SK-N-SH (cell line): ENCODE data around the gene EEF1AKMT3. TPM values are rescaled to one million over a fixed set of nuclear protein-coding genes. Genes with fewer than 3 reads are reported as not detected.

Experiments used
- CTCF ChIA-PET: fragments of 300-600, 350-600 bp; formaldehyde crosslinking; extraction: SDS; loops from one replicate; lab custom pipeline; 2021; lab: Yijun Ruan, JAX
- POLR2A ChIA-PET: fragments of 350-600 bp; sonication (Branson Sonifier 250); formaldehyde crosslinking; extraction: SDS; loops from one replicate; lab custom pipeline; 2020; ENCODE audit warnings: antibody characterized with exemption, inconsistent platforms; lab: Yijun Ruan, JAX
- DNase-seq: peaks from one replicate; pipeline ENCODE4 v3.0.0; 2012
- H2AFZ ChIP-seq: fragments of 200-600 bp; sonication (generic); 2 replicates; pipeline ENCODE4 v1.8.1; 2016; ENCODE audit warnings: antibody characterized with exemption, mild to moderate bottlenecking, low read depth
- H3F3A ChIP-seq: fragments of 200-600 bp; sonication (generic); replicated peaks from 2 replicates; pipeline ENCODE3; 2016; ENCODE audit warnings: antibody characterized with exemption, mild to moderate bottlenecking; ENCODE audit not compliant: insufficient read depth
- H3K27ac ChIP-seq, 2 experiments: fragments of 200-500 bp in 1 of 2; fragments of 200-600 bp in 1 of 2; sonication (Bioruptor generic) in 1 of 2; sonication (generic), shearing (Covaris generic) in 1 of 2; 2 replicates each; pipeline versions ENCODE4 v1.5.1 to v1.6.1; 2014 to 2016; ENCODE audit warnings: low read depth in 2 of 2, inconsistent platforms in 1 of 2, low read length in 1 of 2, mild to moderate bottlenecking in 1 of 2, mixed read lengths in 1 of 2
- H3K27me3 ChIP-seq: fragments of 200-600 bp; sonication (generic), shearing (Covaris generic); 2 replicates; pipeline ENCODE4 v1.6.1; 2016; ENCODE audit warnings: mixed run types; ENCODE audit not compliant: insufficient read depth
- H3K36me3 ChIP-seq, 2 experiments: fragments of 200-500 bp in 1 of 2; fragments of 200-600 bp in 1 of 2; sonication (Bioruptor generic) in 1 of 2; sonication (generic) in 1 of 2; replicated peaks in 1 of 2; 2 replicates each; pipeline versions ENCODE3 to v1.5.1; 2014 to 2016; ENCODE audit warnings: low read length in 1 of 2, mild to moderate bottlenecking in 1 of 2; ENCODE audit not compliant: insufficient read depth in 2 of 2, control insufficient read depth in 1 of 2
- H3K4me1 ChIP-seq, 2 experiments: fragments of 200-500 bp in 1 of 2; fragments of 200-600 bp in 1 of 2; sonication (Bioruptor generic) in 1 of 2; sonication (generic), shearing (Covaris generic) in 1 of 2; 2 replicates each; pipeline versions ENCODE4 v1.5.1 to v1.6.1; 2014 to 2016; ENCODE audit warnings: low read depth in 1 of 2, low read length in 1 of 2, mixed run types in 1 of 2; ENCODE audit not compliant: insufficient read depth in 2 of 2, control insufficient read depth in 1 of 2
- H3K4me2 ChIP-seq: fragments of 200-600 bp; sonication (generic), shearing (Covaris generic); 2 replicates; pipeline ENCODE4 v1.6.1; 2017; ENCODE audit warnings: mixed run types
- H3K4me3 ChIP-seq, 2 experiments: fragments of 200-500 bp in 1 of 2; fragments of 200-600 bp in 1 of 2; sonication (Bioruptor generic) in 1 of 2; sonication (generic), shearing (Covaris generic) in 1 of 2; 2 replicates each; pipeline versions ENCODE4 v1.5.1 to v1.8.1; 2014 to 2016; ENCODE audit warnings: low read depth in 2 of 2, inconsistent platforms in 1 of 2, low read length in 1 of 2, mild to moderate bottlenecking in 1 of 2, mixed read lengths in 1 of 2, moderate library complexity in 1 of 2
- H3K79me2 ChIP-seq: fragments of 200-600 bp; sonication (generic); 2 replicates; pipeline ENCODE4 v1.8.1; 2017; ENCODE audit warnings: mild to moderate bottlenecking; ENCODE audit not compliant: insufficient read depth
- H3K9ac ChIP-seq: fragments of 200-600 bp; sonication (generic); 2 replicates; pipeline ENCODE4 v1.6.1; 2017; ENCODE audit warnings: mixed run types
- H3K9me2 ChIP-seq: fragments of 200-600 bp; sonication (generic); 2 replicates; pipeline ENCODE4 v1.6.1; 2017; ENCODE audit warnings: mixed run types
- H3K9me3 ChIP-seq: fragments of 200-600 bp; sonication (generic); 2 replicates; pipeline ENCODE4 v1.6.1; 2017; ENCODE audit warnings: mixed run types, mild to moderate bottlenecking, moderate library complexity
- H4K20me1 ChIP-seq: fragments of 200-600 bp; sonication (generic); 2 replicates; pipeline ENCODE4 v1.6.1; 2017; ENCODE audit warnings: mild to moderate bottlenecking, mixed run types; ENCODE audit not compliant: insufficient read depth
- CHD2 ChIP-seq: fragments of 150-350 bp; IDR thresholded peaks from 2 replicates; pipeline ENCODE4 v1.6.1; 2018; ENCODE audit warnings: low read length; ENCODE audit not compliant: partially characterized antibody
- ELF1 ChIP-seq: IDR thresholded peaks from 2 replicates; pipeline ENCODE4 v1.4.0; 2012
- EP300 ChIP-seq, 2 experiments: IDR thresholded peaks; 2 replicates each; pipeline versions ENCODE4 v1.4.0 to v1.6.1; 2012; ENCODE audit warnings: borderline replicate concordance in 1 of 2, low read depth in 1 of 2, low read length in 1 of 2
- EZH2phosphoT487 ChIP-seq: fragments of 200-600 bp; sonication (generic); IDR thresholded peaks from 2 replicates; pipeline ENCODE4 v1.6.1; 2017; ENCODE audit warnings: low read depth, mixed run types, mild to moderate bottlenecking, antibody characterized with exemption, moderate library complexity, borderline replicate concordance
- FOXM1 ChIP-seq: IDR thresholded peaks from 2 replicates; pipeline ENCODE4 v1.4.0; 2012; ENCODE audit warnings: low read depth, mild to moderate bottlenecking
- GABPA ChIP-seq: IDR thresholded peaks from 2 replicates; pipeline ENCODE4 v1.4.0; 2012; ENCODE audit warnings: low read depth, mild to moderate bottlenecking
- GATA2 ChIP-seq: sonication (generic); formaldehyde crosslinking; IDR thresholded peaks from 2 replicates; pipeline ENCODE4 v1.5.0; 2020; ENCODE audit warnings: mild to moderate bottlenecking, missing genetic modification reagents
- IRF3 ChIP-seq: fragments of 150-350 bp; IDR thresholded peaks from 2 replicates; pipeline ENCODE4 v1.6.1; 2016; ENCODE audit warnings: mild to moderate bottlenecking, low read depth, low read length
- JUND ChIP-seq: IDR thresholded peaks from 2 replicates; pipeline ENCODE4 v1.4.0; 2012
- MEF2A ChIP-seq: IDR thresholded peaks from 2 replicates; pipeline ENCODE4 v1.4.0; 2012; ENCODE audit warnings: low read depth, borderline replicate concordance
- MXI1 ChIP-seq: IDR thresholded peaks from 2 replicates; pipeline ENCODE4 v1.6.1; 2012; ENCODE audit warnings: mild to moderate bottlenecking, low read depth, low read length, improper control_type of control experiment
- NFIC ChIP-seq: IDR thresholded peaks from 2 replicates; pipeline ENCODE4 v1.4.0; 2012; ENCODE audit warnings: borderline replicate concordance
- NRF1 ChIP-seq: IDR thresholded peaks from 2 replicates; pipeline ENCODE4 v1.6.1; 2012; ENCODE audit warnings: low read depth, mild to moderate bottlenecking, low read length
- POLR2AphosphoS5 ChIP-seq: IDR thresholded peaks from 2 replicates; pipeline ENCODE4 v1.6.1; 2012; ENCODE audit warnings: low read depth, low read length
- RAD21 ChIP-seq: IDR thresholded peaks from 2 replicates; pipeline ENCODE4 v1.6.1; 2012; ENCODE audit warnings: mild to moderate bottlenecking, low read length
- RCOR1 ChIP-seq: fragments of 150-350 bp; IDR thresholded peaks from 2 replicates; pipeline ENCODE4 v1.6.1; 2017; ENCODE audit warnings: antibody characterized with exemption, low read length
- SMC3 ChIP-seq: IDR thresholded peaks from 2 replicates; pipeline ENCODE4 v1.6.1; 2012; ENCODE audit warnings: low read depth, low read length, improper control_type of control experiment
- TCF12 ChIP-seq: IDR thresholded peaks from 2 replicates; pipeline ENCODE4 v1.4.0; 2012
- USF1 ChIP-seq: IDR thresholded peaks from 2 replicates; pipeline ENCODE4 v1.4.0; 2012; ENCODE audit warnings: low read depth, borderline replicate concordance
- USF2 ChIP-seq: fragments of 150-350 bp; IDR thresholded peaks from 2 replicates; pipeline ENCODE4 v1.6.1; 2017; ENCODE audit warnings: antibody characterized with exemption, low read length, low read depth, borderline replicate concordance
- YY1 ChIP-seq: IDR thresholded peaks from 2 replicates; pipeline ENCODE4 v1.4.0; 2012; ENCODE audit warnings: low read depth, mild to moderate bottlenecking
- WGBS: methylation state at CpG from one replicate; pipeline ENCODE4 v1.1.6; 2017; ENCODE audit warnings: low lambda C conversion rate; 5-methylcytosine and 5-hydroxymethylcytosine counted together
- polyA plus RNA-seq, 3 experiments: library from polyadenylated mRNA; depleted of rRNA; stranded (reverse); fragments of >200 nt; gene quantifications; 2 replicates each; pipeline ENCODE4 v1.2.3, GENCODE V29; 2012

EEF1AKMT3 gene
- polyA plus RNA-seq, 1 of the 3 experiments (the other 2 are of a cell fraction) = 10.3 TPM

GRCh38 chr12:57811028-57811755 lies 38.8 kb downstream of the EEF1AKMT3 start:
- H3K4me1 ChIP-seq = peaks cover 0 to 17% of the 10 kb centered on the region in 2 experiments; a peak in 2 of 4 replicates
- H3K9me3 ChIP-seq = no peaks in the 10 kb centered on the region
- no peaks in the 10 kb centered on the region for H3K9me2 ChIP-seq
- CTCF ChIA-PET = interaction anchor here (0.5 to 10.2 kb wide), 7 partner anchors 9 to 124 kb away, joined by 3 to 96 read pairs (median 3); partner anchors contain the start of gene TSFM
- H3K36me3 ChIP-seq = peaks cover 6 to 33% of the 10 kb centered on the region in 2 experiments
- H3K27me3 ChIP-seq = no peaks in the 10 kb centered on the region
- H2AFZ ChIP-seq = no peak overlapping the region
- no peak overlapping the region for H3K4me2 ChIP-seq
- H3F3A ChIP-seq = no peaks in the 10 kb centered on the region
- WGBS = 91% methylated on average over 10 of the region's 10 CpGs
- H3K27ac ChIP-seq = no peak overlapping the region
- H3K4me3 ChIP-seq = no peak overlapping the region
- POLR2A ChIA-PET = no interaction called here
- no peaks in the 10 kb centered on the region for H3K79me2 ChIP-seq
- H4K20me1 ChIP-seq = no peaks in the 10 kb centered on the region
- TF ChIP-seq CHD2 = no peak
- no peak for TF ChIP-seq MXI1
- no peak for TF ChIP-seq TCF12
- no peak for TF ChIP-seq JUND
- no peak for TF ChIP-seq NFIC
- H3K9ac ChIP-seq = no peak overlapping the region
- DNase-seq = no peak

DNA sequence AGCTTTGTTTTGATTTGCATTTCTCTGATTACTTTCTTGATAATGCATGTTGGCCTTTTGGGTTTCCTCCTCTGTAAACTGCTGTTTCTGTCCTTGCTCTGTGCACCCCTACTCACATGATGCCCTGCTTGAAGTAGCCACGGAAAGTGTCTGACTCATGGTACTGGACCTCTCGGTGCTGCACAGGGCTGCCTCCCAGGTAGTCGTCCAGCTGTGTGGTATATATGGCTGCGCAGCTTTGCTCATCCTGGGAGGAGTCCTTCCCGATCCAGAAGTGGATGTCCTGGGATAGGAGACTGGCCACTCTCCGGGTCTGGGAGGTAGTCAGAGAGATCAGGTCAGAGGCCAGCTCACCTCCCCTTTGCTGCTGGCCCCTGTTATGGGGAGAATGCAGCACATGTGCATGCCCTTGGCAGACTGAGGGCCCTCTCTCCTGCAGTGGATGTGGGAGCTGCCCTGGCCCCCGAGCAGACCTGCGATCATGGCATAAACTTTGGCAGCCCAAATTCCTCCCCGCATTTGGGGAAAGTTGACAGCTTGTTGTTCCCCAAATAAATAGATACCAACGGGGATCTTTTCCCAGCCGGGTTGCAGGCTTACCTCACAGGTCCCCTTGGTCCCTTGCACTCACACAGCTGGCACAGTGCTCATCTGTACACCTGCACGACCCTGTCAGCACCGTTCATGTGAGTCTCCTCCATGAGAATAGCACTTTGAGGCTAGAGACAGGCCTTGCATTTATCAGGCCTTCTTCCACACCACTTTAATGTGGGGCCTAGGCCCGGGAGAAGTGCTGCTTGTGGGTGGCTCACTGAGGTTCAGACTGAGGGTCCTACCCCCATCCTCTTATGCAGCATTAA lies 40.9 kb downstream of the EEF1AKMT3 start:
- WGBS = 88% methylated on average over 11 of the region's 14 CpGs
- Histone ChIP-seq H3F3A (peaks cover 7% of the 10 kb centered on the region), H3K36me3 (peaks cover 6 to 15% of the 10 kb centered on the region in 2 experiments), H3K27ac (no peak overlapping the region), H4K20me1 (no peaks in the 10 kb centered on the region), H2AFZ (no peak overlapping the region), H3K4me1 (peaks cover 0 to 20% of the 10 kb centered on the region in 2 experiments; a peak in 2 of 4 replicates), H3K9ac (no peak overlapping the region), H3K79me2 (no peaks in the 10 kb centered on the region), H3K9me2 (no peaks in the 10 kb centered on the region), H3K4me2 (no peak overlapping the region), H3K4me3 (no peak overlapping the region), H3K27me3 (no peaks in the 10 kb centered on the region), H3K9me3 (no peaks in the 10 kb centered on the region)
- TF ChIP-seq SMC3 = no peak
- no peak for TF ChIP-seq TCF12
- TF ChIP-seq USF1 = no peak
- TF ChIP-seq FOXM1 = no peak
- no peak for TF ChIP-seq EP300 (IDR thresholded peaks at IDR 0.05; ENCODE audit: borderline replicate concordance in 1 of 2, low read depth in 1 of 2, low read length in 1 of 2)
- TF ChIP-seq RAD21 = no peak
- TF ChIP-seq IRF3 = no peak
- TF ChIP-seq NRF1 = no peak
- no peak for TF ChIP-seq CHD2
- no peak for TF ChIP-seq USF2
- no peak for TF ChIP-seq NFIC
- TF ChIP-seq GABPA = no peak
- no peak for TF ChIP-seq EZH2phosphoT487
- no peak for TF ChIP-seq GATA2
- no peak for TF ChIP-seq ELF1
- TF ChIP-seq RCOR1 = no peak
- no peak for TF ChIP-seq JUND
- no peak for TF ChIP-seq YY1
- TF ChIP-seq POLR2AphosphoS5 = no peak
- TF ChIP-seq MEF2A = no peak
- ChIA-PET POLR2A (interaction anchor here (1.3 kb wide), 1 partner anchor 14 kb away, joined by 3 read pairs; no protein-coding TSS in a partner anchor), CTCF (interaction anchor here (1.0 to 10.2 kb wide), 8 partner anchors 11 to 101 kb away, joined by 3 to 96 read pairs (median 4); no protein-coding TSS in a partner anchor)
- DNase-seq = no peak
